Osteoblast (primary cell): ENCODE measurements around the gene GIMAP2. TPM values are rescaled to one million over a fixed set of nuclear protein-coding genes. Genes with fewer than 3 reads are reported as not detected.

Experiments used
- DNase-seq: peaks from one replicate; pipeline ENCODE4 v3.0.0; 2011; ENCODE audit warnings: low spot score, mixed read lengths; ENCODE audit not compliant: insufficient read length; ENCODE audit errors: missing footprints
- H2AFZ ChIP-seq: 2 replicates; pipeline ENCODE4 v1.6.0; 2011; ENCODE audit warnings: mild to moderate bottlenecking, low read length
- H3K27ac ChIP-seq: 2 replicates; pipeline ENCODE4 v1.5.1; 2011; ENCODE audit warnings: mild to moderate bottlenecking, low read depth, low read length, moderate library complexity
- H3K27me3 ChIP-seq: 2 replicates; pipeline ENCODE4 v1.6.0; 2012; ENCODE audit warnings: mild to moderate bottlenecking, control low read depth, inconsistent platforms, low read length, moderate library complexity; ENCODE audit not compliant: insufficient read depth
- H3K36me3 ChIP-seq: 2 replicates; pipeline ENCODE4 v1.5.1; 2011; ENCODE audit warnings: mild to moderate bottlenecking, low read length, control low read depth, moderate library complexity; ENCODE audit not compliant: insufficient read depth
- H3K4me1 ChIP-seq: 2 replicates; pipeline ENCODE4 v1.5.1; 2011; ENCODE audit warnings: mild to moderate bottlenecking, low read length, control low read depth, moderate library complexity; ENCODE audit not compliant: insufficient read depth
- H3K4me2 ChIP-seq: 2 replicates; pipeline ENCODE4 v1.6.0; 2011; ENCODE audit warnings: mild to moderate bottlenecking, low read length; ENCODE audit not compliant: insufficient read depth
- H3K4me3 ChIP-seq: fragments of 200-600 bp; sonication (generic); 3 replicates; pipeline ENCODE4 v1.5.1; 2012; ENCODE audit warnings: mild to moderate bottlenecking, low read length, inconsistent platforms; ENCODE audit not compliant: insufficient read depth
- H3K79me2 ChIP-seq: 2 replicates; pipeline ENCODE4 v1.6.0; 2012; ENCODE audit warnings: mild to moderate bottlenecking, low read length, control low read depth, inconsistent platforms; ENCODE audit not compliant: insufficient read depth
- H3K9me3 ChIP-seq: 2 replicates; pipeline ENCODE4 v1.5.1; 2011; ENCODE audit warnings: low read depth, low read length, control low read depth
- H4K20me1 ChIP-seq: 2 replicates; pipeline ENCODE4 v1.6.0; 2012; ENCODE audit warnings: mild to moderate bottlenecking, low read length, control low read depth; ENCODE audit not compliant: insufficient read depth
- total RNA-seq: library from RNA; depleted of rRNA; stranded (reverse); fragments of >200 nt; gene quantifications from 2 replicates; pipeline ENCODE4 v1.2.3, GENCODE V29; 2012
- TF ChIP-seq, protein P1 (sequence below): IDR thresholded peaks from 2 replicates; pipeline ENCODE4 v1.5.1; 2011; ENCODE audit warnings: mild to moderate bottlenecking, low read depth, low read length, moderate library complexity; ENCODE audit errors: extremely low read depth

Gene GIMAP2
- total RNA-seq, 1 donor, result 9.4 TPM

DNA sequence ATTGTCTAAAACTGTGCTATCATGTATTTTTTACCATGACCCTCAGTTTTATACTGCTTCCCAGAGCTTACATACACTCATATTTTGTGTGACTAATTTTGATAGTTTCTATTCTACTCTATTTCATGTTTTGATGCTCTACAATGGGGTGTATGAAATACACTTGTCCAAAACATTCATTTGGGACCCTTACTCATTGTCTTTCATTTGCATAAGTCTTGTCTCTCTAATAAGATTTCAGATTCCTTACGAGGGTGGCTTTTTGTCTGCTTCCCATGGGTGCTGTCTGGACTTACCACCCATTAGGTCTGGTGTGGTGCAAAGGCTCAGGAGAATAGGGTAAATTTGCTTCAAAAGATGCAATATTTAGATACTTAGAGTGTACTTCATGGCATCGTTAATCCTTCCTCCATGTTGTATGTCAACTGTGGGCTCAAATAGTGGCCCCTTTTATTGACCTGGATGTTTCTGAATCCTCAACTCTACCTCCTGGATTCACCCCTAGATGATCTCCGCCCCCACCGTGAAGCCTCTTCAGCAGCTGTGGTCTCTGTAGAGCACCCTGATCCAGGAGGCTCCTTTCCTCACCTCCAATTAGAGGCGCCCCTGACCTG is 48.1 kb downstream of the GIMAP2 start:
- TF ChIP-seq, protein P1, sequence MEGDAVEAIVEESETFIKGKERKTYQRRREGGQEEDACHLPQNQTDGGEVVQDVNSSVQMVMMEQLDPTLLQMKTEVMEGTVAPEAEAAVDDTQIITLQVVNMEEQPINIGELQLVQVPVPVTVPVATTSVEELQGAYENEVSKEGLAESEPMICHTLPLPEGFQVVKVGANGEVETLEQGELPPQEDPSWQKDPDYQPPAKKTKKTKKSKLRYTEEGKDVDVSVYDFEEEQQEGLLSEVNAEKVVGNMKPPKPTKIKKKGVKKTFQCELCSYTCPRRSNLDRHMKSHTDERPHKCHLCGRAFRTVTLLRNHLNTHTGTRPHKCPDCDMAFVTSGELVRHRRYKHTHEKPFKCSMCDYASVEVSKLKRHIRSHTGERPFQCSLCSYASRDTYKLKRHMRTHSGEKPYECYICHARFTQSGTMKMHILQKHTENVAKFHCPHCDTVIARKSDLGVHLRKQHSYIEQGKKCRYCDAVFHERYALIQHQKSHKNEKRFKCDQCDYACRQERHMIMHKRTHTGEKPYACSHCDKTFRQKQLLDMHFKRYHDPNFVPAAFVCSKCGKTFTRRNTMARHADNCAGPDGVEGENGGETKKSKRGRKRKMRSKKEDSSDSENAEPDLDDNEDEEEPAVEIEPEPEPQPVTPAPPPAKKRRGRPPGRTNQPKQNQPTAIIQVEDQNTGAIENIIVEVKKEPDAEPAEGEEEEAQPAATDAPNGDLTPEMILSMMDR, result no peak
- no peak overlapping the region for H3K27ac ChIP-seq

GRCh38 chr7:150734254-150734653 is 48.7 kb downstream of the GIMAP2 start:
- Histone ChIP-seq H3K4me2 (no peak overlapping the region), H3K79me2 (no peaks in the 10 kb centered on the region), H3K27ac (no peak overlapping the region), H3K27me3 (no peaks in the 10 kb centered on the region), H2AFZ (no peak overlapping the region), H4K20me1 (no peaks in the 10 kb centered on the region), H3K36me3 (no peaks in the 10 kb centered on the region), H3K4me1 (no peaks in the 10 kb centered on the region), H3K9me3 (no peaks in the 10 kb centered on the region), H3K4me3 (no peak overlapping the region)
- TF ChIP-seq, protein P1, result no peak
- no peak for DNase-seq

More for the DNA sequence above, 48.1 kb downstream of the GIMAP2 start:
- no peaks in the 10 kb centered on the region for H3K27me3 ChIP-seq
- H3K36me3 ChIP-seq, result no peaks in the 10 kb centered on the region
- no peak overlapping the region for H3K4me3 ChIP-seq
- H3K4me1 ChIP-seq, result no peaks in the 10 kb centered on the region
- no peaks in the 10 kb centered on the region for H3K79me2 ChIP-seq
- H3K4me2 ChIP-seq, result no peak overlapping the region
- no peak overlapping the region for H2AFZ ChIP-seq
- no peaks in the 10 kb centered on the region for H4K20me1 ChIP-seq
- H3K9me3 ChIP-seq, result no peaks in the 10 kb centered on the region
- DNase-seq, result no peak

DNA sequence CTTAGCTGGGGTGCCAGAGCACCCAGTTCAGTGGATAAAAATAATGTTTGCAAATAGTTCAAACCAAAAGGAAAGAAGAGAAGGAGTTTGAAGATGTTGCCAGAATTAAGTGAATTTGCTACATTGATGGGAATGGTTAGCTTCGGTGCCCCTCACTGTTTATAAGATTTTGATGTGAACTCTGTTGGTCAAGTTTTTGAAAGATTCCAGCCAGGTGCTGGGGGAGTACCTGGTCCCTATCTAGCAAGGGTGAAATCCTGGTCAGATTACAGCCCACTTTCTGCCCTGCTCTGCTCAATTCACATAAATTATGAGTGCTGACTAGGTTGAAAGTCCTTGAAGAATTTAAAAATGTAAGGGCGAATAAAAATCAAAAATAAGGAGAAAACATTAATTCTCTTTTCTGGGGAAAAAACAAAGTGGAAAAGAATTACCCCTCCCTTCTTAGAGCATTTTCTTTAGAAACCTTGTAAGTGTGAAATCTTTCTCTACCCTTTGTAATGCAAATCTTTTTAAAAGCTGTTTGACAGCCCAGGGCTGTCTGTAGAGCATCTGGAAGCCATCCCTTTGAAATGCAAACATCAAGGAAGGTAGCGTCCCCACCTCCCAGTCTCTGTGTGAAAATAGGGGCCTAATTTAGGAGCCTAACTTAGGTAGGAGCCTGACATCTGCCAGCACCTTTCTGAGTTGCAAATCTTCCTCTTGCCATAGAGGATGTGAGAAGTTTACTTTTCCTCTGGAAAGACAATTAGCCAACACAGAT is 50.3 kb downstream of the GIMAP2 start:
- DNase-seq, result no peak
- Histone ChIP-seq H3K4me3 (no peak overlapping the region), H3K36me3 (no peaks in the 10 kb centered on the region), H3K27ac (no peak overlapping the region), H4K20me1 (no peaks in the 10 kb centered on the region), H2AFZ (no peak overlapping the region), H3K4me2 (no peak overlapping the region), H3K79me2 (no peaks in the 10 kb centered on the region), H3K4me1 (no peaks in the 10 kb centered on the region), H3K9me3 (no peaks in the 10 kb centered on the region), H3K27me3 (no peaks in the 10 kb centered on the region)
- TF ChIP-seq, protein P1, result no peak

GRCh38 chr7:150736864-150737263 is 51.4 kb downstream of the GIMAP2 start:
- Histone ChIP-seq H3K4me3 (no peak overlapping the region), H3K4me2 (no peak overlapping the region), H3K27ac (no peak overlapping the region), H3K27me3 (no peaks in the 10 kb centered on the region), H3K4me1 (no peaks in the 10 kb centered on the region), H3K9me3 (no peaks in the 10 kb centered on the region), H4K20me1 (no peaks in the 10 kb centered on the region), H2AFZ (no peak overlapping the region), H3K79me2 (no peaks in the 10 kb centered on the region), H3K36me3 (no peaks in the 10 kb centered on the region)
- TF ChIP-seq, protein P1, result no peak
- no peak for DNase-seq
